Activated T-helper 2 cell treated with anti-CD3 and anti-CD28 coated beads, Interferon-gamma antibody, Interleukin-2, Interleukin-4, amounts not matched to agents 10 μg/mL and 5 μg/mL and 100 μg/mL, durations not matched to agents 14 hours and 24 hours and 36 hours (primary cell): ENCODE data around the gene HDAC1. TPM values are rescaled to one million over a fixed set of nuclear protein-coding genes. Genes with fewer than 3 reads are reported as not detected.
A peak's percentile ranks its signal among the peaks of the same experiment; 100 is the strongest.
"Not testable (repeated sequence)": the region's sequence is repeated elsewhere in the genome, so short reads cannot be mapped to it uniquely, and the experiment has no call there.

ENCODE experiments used
- DNase-seq: peaks from one replicate; pipeline ENCODE4 v3.0.0; 2021; ENCODE audit warnings: low spot score
- H3K27ac Mint-ChIP-seq: one replicate; pipeline ENCODE4 v1.8.0; 2021; ENCODE audit warnings: mixed read lengths
- H3K27me3 Mint-ChIP-seq: one replicate; pipeline ENCODE4 v1.8.0; 2021; ENCODE audit warnings: low read depth, mixed read lengths
- H3K36me3 Mint-ChIP-seq: one replicate; pipeline ENCODE4 v1.8.0; 2021; ENCODE audit warnings: low read depth, mixed read lengths
- H3K4me1 Mint-ChIP-seq: one replicate; pipeline ENCODE4 v1.8.0; 2021; ENCODE audit warnings: low read depth, mixed read lengths
- H3K4me3 Mint-ChIP-seq: one replicate; pipeline ENCODE4 v1.8.0; 2021; ENCODE audit warnings: low read depth, mild to moderate bottlenecking, moderate library complexity, mixed read lengths
- H3K9me3 Mint-ChIP-seq: one replicate; pipeline ENCODE4 v1.8.0; 2021; ENCODE audit warnings: mixed read lengths
- intact Hi-C: fragments of 100-400 bp; cut with micrococcal nuclease; formaldehyde crosslinking; loops from one replicate; pipeline ENCODE4 v1.15.1; 2023
- total RNA-seq: library from RNA; stranded (reverse); gene quantifications from 2 replicates; pipeline ENCODE4 v1.2.3, GENCODE V29; 2022

HDAC1 gene
- total RNA-seq, 1 donor from 2014 or later, result 179 TPM

- peaks cover 42% of the 10 kb centered on the region for H3K36me3 Mint-ChIP-seq
- H3K27ac Mint-ChIP-seq, H3K4me3 Mint-ChIP-seq, DNase-seq, H3K27me3 Mint-ChIP-seq, intact Hi-C loops, H3K9me3 Mint-ChIP-seq: not testable (repeated sequence)
- H3K4me1 Mint-ChIP-seq, result peaks cover 37% of the 10 kb centered on the region
These were observed 28.7 kb upstream of the HDAC1 start for GRCh38 chr1:32263236-32263593.

- Mint-ChIP-seq H3K36me3 (peaks cover 40% of the 10 kb centered on the region), H3K9me3 (no peaks in the 10 kb centered on the region), H3K27ac (peak overlapping the region; percentile 61), H3K27me3 (no peaks in the 10 kb centered on the region), H3K4me3 (peak overlapping the region; percentile 17), H3K4me1 (peaks cover 37% of the 10 kb centered on the region)
- intact Hi-C loops, result loop anchor here (1.0 kb wide), 1 partner anchor 13 kb away; no protein-coding TSS in a partner anchor
- DNase-seq, result no peak
These were observed 28.1 kb upstream of the HDAC1 start for GRCh38 chr1:32263744-32264143.

GRCh38 chr1:32265846-32266245 is 26.0 kb upstream of the HDAC1 start:
- peak overlapping the region; percentile 73 for H3K27ac Mint-ChIP-seq
- no peak overlapping the region for H3K4me3 Mint-ChIP-seq
- H3K9me3 Mint-ChIP-seq, result no peaks in the 10 kb centered on the region
- peaks cover 36% of the 10 kb centered on the region for H3K36me3 Mint-ChIP-seq
- intact Hi-C loops, result no loop called here
- no peaks in the 10 kb centered on the region for H3K27me3 Mint-ChIP-seq
- no peak for DNase-seq
- H3K4me1 Mint-ChIP-seq, result peaks cover 39% of the 10 kb centered on the region

GRCh38 chr1:32266921-32267591 is 24.8 kb upstream of the HDAC1 start:
- Mint-ChIP-seq H3K9me3 (no peaks in the 10 kb centered on the region), H3K36me3 (peaks cover 47% of the 10 kb centered on the region), H3K4me1 (peaks cover 49% of the 10 kb centered on the region), H3K4me3 (peak overlapping the region; percentile 75), H3K27me3 (no peaks in the 10 kb centered on the region), H3K27ac (peak overlapping the region; percentile 99)
- no peak for DNase-seq
- intact Hi-C loops, result no loop called here

GRCh38 chr1:32269744-32270143 is 22.1 kb upstream of the HDAC1 start:
- Mint-ChIP-seq H3K4me3 (no peak overlapping the region), H3K4me1 (peaks cover 61% of the 10 kb centered on the region), H3K9me3 (no peaks in the 10 kb centered on the region), H3K27me3 (no peaks in the 10 kb centered on the region), H3K36me3 (peaks cover 55% of the 10 kb centered on the region), H3K27ac (peak overlapping the region; percentile 75)
- intact Hi-C loops, result no loop called here
- no peak for DNase-seq

GRCh38 chr1:32272557-32273390 is 19.1 kb upstream of the HDAC1 start:
- H3K4me3 Mint-ChIP-seq, result peak overlapping the region; percentile 57
- DNase-seq, result no peak
- H3K9me3 Mint-ChIP-seq, result no peaks in the 10 kb centered on the region
- H3K4me1 Mint-ChIP-seq, result peaks cover 49% of the 10 kb centered on the region
- peaks cover 64% of the 10 kb centered on the region for H3K36me3 Mint-ChIP-seq
- intact Hi-C loops, result loop anchor here (2.0 kb wide), 1 partner anchor 18 kb away; no protein-coding TSS in a partner anchor
- peak overlapping the region; percentile 88 for H3K27ac Mint-ChIP-seq
- no peaks in the 10 kb centered on the region for H3K27me3 Mint-ChIP-seq

GRCh38 chr1:32273391-32274208 is 18.3 kb upstream of the HDAC1 start:
- Mint-ChIP-seq H3K27ac (peak overlapping the region; percentile 88), H3K36me3 (peaks cover 72% of the 10 kb centered on the region), H3K9me3 (no peaks in the 10 kb centered on the region), H3K4me1 (peaks cover 49% of the 10 kb centered on the region), H3K27me3 (no peaks in the 10 kb centered on the region), H3K4me3 (peak overlapping the region; percentile 57)
- intact Hi-C loops, result loop anchor here (2.0 kb wide), 1 partner anchor 19 kb away; no protein-coding TSS in a partner anchor
- DNase-seq, result peak; percentile 67

- H3K4me3 Mint-ChIP-seq, result no peak overlapping the region
- intact Hi-C loops, result no loop called here
- DNase-seq, result no peak
These were observed 17.1 kb upstream of the HDAC1 start for GRCh38 chr1:32274646-32275340.

GRCh38 chr1:32275424-32275823 is 16.5 kb upstream of the HDAC1 start:
- peaks cover 41% of the 10 kb centered on the region for H3K4me1 Mint-ChIP-seq
- intact Hi-C loops, result no loop called here
- H3K4me3 Mint-ChIP-seq, result no peak overlapping the region
- DNase-seq, result no peak
- peaks cover 85% of the 10 kb centered on the region for H3K36me3 Mint-ChIP-seq
- no peaks in the 10 kb centered on the region for H3K27me3 Mint-ChIP-seq
- no peaks in the 10 kb centered on the region for H3K9me3 Mint-ChIP-seq
- no peak overlapping the region for H3K27ac Mint-ChIP-seq

More at GRCh38 chr1:32274646-32275340, 17.1 kb upstream of the HDAC1 start:
- no peaks in the 10 kb centered on the region for H3K9me3 Mint-ChIP-seq
- H3K27me3 Mint-ChIP-seq, result no peaks in the 10 kb centered on the region
- peak overlapping the region; percentile 88 for H3K27ac Mint-ChIP-seq
- H3K36me3 Mint-ChIP-seq, result peaks cover 81% of the 10 kb centered on the region
- peaks cover 44% of the 10 kb centered on the region for H3K4me1 Mint-ChIP-seq

- Mint-ChIP-seq H3K4me1 (peaks cover 38% of the 10 kb centered on the region), H3K36me3 (peaks cover 90% of the 10 kb centered on the region)
These were observed 15.7 kb upstream of the HDAC1 start for GRCh38 chr1:32276032-32276782.

GRCh38 chr1:32284777-32285176 is 7.1 kb upstream of the HDAC1 start:
- H3K27me3 Mint-ChIP-seq, DNase-seq, H3K27ac Mint-ChIP-seq, H3K4me3 Mint-ChIP-seq, intact Hi-C loops, H3K4me1 Mint-ChIP-seq, H3K9me3 Mint-ChIP-seq: not testable (repeated sequence)
- H3K36me3 Mint-ChIP-seq, result peaks cover 58% of the 10 kb centered on the region

More at GRCh38 chr1:32276032-32276782, 15.7 kb upstream of the HDAC1 start:
- Mint-ChIP-seq H3K27ac (no peak overlapping the region), H3K27me3 (no peaks in the 10 kb centered on the region), H3K4me3 (no peak overlapping the region), H3K9me3 (no peaks in the 10 kb centered on the region)
- DNase-seq, result no peak
- intact Hi-C loops, result no loop called here
